SJCRH30 (cell line): Measurements from ENCODE around the gene ODC1. TPM values are rescaled to one million over a fixed set of nuclear protein-coding genes. Genes with fewer than 3 reads are reported as not detected.

Experiments
- DNase-seq, 2 experiments: peaks; one replicate each; pipeline ENCODE4 v3.0.0-alpha.2; 2015 to 2020
- H3K27ac ChIP-seq: fragments of 250-450 bp; sonication (Bioruptor Pico); 2 replicates; pipeline ENCODE4 v1.5.1; 2020; ENCODE audit warnings: mild to moderate bottlenecking, moderate library complexity
- H3K27me3 ChIP-seq: fragments of 250-450 bp; sonication (Bioruptor Pico); 2 replicates; pipeline ENCODE4 v1.5.1; 2020; ENCODE audit warnings: mild to moderate bottlenecking, moderate library complexity
- H3K36me3 ChIP-seq: fragments of 250-450 bp; sonication (Bioruptor Pico); 2 replicates; pipeline ENCODE4 v1.5.1; 2020; ENCODE audit warnings: mild to moderate bottlenecking, moderate library complexity
- H3K4me1 ChIP-seq: fragments of 250-450 bp; sonication (Bioruptor Pico); 2 replicates; pipeline ENCODE4 v1.5.1; 2020; ENCODE audit warnings: mild to moderate bottlenecking, moderate library complexity
- H3K4me3 ChIP-seq: fragments of 250-450 bp; sonication (Bioruptor Pico); 2 replicates; pipeline ENCODE4 v1.5.1; 2020; ENCODE audit warnings: mild to moderate bottlenecking, moderate library complexity
- H3K9me3 ChIP-seq: fragments of 250-450 bp; sonication (Bioruptor Pico); replicated peaks from 2 replicates; pipeline ENCODE4 v1.5.1; 2020; ENCODE audit warnings: mild to moderate bottlenecking, moderate library complexity
- total RNA-seq: library from RNA; depleted of rRNA; stranded (reverse); fragments of >200 nt; shearing (Covaris generic); gene quantifications from 2 replicates; pipeline ENCODE4 v1.2.3, GENCODE V29; 2014

ODC1 gene
- total RNA-seq, 1 experiment from 2014 or later, result 380 TPM

GRCh38 chr2:10402062-10402585, 46.0 kb downstream of the ODC1 start:
- Histone ChIP-seq H3K36me3 (no peaks in the 10 kb centered on the region), H3K9me3 (no peaks in the 10 kb centered on the region), H3K27ac (no peak overlapping the region), H3K4me1 (no peaks in the 10 kb centered on the region), H3K27me3 (no peaks in the 10 kb centered on the region), H3K4me3 (no peak overlapping the region)
- no peak for DNase-seq

- Histone ChIP-seq H3K4me1 (no peaks in the 10 kb centered on the region), H3K4me3 (no peak overlapping the region), H3K27ac (no peak overlapping the region)
Measured at GRCh38 chr2:10400978-10401951, 46.9 kb downstream of the ODC1 start.

DNA sequence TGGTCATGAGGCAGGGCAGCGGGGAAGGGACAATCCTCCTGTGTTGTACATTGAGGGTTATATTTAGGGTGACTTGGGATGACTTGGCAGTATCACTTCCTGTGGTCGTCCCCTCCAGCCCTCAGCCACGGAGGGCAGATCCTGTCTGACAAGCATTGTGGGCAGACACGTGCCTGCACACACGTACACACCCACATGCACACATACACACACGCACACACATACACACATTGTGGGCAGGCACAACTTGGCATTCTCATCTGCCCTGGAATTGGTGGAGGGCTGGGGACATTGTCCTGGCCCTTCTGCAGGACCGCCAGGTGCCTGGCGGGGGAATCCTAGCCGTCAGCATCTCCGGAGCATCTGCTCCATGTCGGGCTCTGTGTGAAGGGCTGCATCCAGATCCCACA, 47.6 kb downstream of the ODC1 start:
- Histone ChIP-seq H3K9me3 (no peaks in the 10 kb centered on the region), H3K36me3 (no peaks in the 10 kb centered on the region), H3K4me1 (no peaks in the 10 kb centered on the region), H3K27ac (no peak overlapping the region), H3K27me3 (no peaks in the 10 kb centered on the region), H3K4me3 (no peak overlapping the region)
- DNase-seq, result no peak

More at GRCh38 chr2:10400978-10401951, 46.9 kb downstream of the ODC1 start:
- Histone ChIP-seq H3K36me3 (no peaks in the 10 kb centered on the region), H3K9me3 (no peaks in the 10 kb centered on the region), H3K27me3 (no peaks in the 10 kb centered on the region)
- no peak for DNase-seq

DNA sequence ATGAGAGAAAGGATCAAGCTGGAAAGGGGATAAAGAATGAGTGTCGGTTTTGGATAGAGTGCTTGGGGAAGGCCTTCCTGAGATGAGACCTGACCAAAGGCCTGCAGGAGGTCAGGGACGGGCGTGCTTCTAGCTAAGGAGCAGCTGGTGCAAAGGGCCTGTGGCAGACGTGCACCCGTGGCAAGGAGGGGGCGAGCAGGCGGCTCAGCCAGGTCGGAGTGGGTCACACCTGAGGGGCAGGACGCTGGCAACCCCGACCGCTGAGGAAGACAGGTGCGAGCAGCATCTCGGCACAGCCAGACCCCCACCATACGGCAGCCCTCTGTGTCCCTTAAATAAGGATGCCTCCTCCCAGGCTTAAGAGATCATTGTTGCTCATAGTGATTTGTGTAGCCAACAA, 48.1 kb downstream of the ODC1 start:
- no peak overlapping the region for H3K4me3 ChIP-seq
- H3K4me1 ChIP-seq, result no peaks in the 10 kb centered on the region
- H3K36me3 ChIP-seq, result no peaks in the 10 kb centered on the region
- H3K27ac ChIP-seq, result no peak overlapping the region
- H3K9me3 ChIP-seq, result no peaks in the 10 kb centered on the region
- DNase-seq, result no peak
- no peaks in the 10 kb centered on the region for H3K27me3 ChIP-seq

DNA sequence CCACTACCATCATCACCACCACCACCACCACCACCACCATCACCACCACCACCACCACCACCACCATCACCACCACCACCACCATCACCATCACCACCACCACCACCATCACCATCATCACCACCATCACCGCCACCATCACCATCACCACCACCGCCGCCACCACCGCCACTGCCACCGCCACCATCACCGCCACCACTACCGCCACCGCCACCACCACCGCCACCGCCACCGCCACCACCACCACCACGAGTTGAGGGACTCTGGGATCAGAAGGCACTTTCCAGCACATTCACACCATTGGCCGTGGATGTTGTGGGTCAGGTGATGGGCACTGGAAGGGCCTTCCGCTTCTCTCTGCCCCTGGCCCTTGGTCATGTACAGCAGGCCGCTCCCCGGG, 48.8 kb downstream of the ODC1 start:
- H3K4me1 ChIP-seq, result no peaks in the 10 kb centered on the region
- DNase-seq, result no peak
- no peaks in the 10 kb centered on the region for H3K36me3 ChIP-seq
- H3K27me3 ChIP-seq, result no peaks in the 10 kb centered on the region
- H3K4me3 ChIP-seq, result no peak overlapping the region
- no peak overlapping the region for H3K27ac ChIP-seq
- H3K9me3 ChIP-seq, result no peaks in the 10 kb centered on the region

- no peak overlapping the region for H3K27ac ChIP-seq
- H3K36me3 ChIP-seq, result no peaks in the 10 kb centered on the region
- no peaks in the 10 kb centered on the region for H3K27me3 ChIP-seq
- H3K4me1 ChIP-seq, result no peaks in the 10 kb centered on the region
- DNase-seq, result no peak
- no peak overlapping the region for H3K4me3 ChIP-seq
- H3K9me3 ChIP-seq, result no peaks in the 10 kb centered on the region
Measured at GRCh38 chr2:10398496-10398895, 49.6 kb downstream of the ODC1 start.

DNA sequence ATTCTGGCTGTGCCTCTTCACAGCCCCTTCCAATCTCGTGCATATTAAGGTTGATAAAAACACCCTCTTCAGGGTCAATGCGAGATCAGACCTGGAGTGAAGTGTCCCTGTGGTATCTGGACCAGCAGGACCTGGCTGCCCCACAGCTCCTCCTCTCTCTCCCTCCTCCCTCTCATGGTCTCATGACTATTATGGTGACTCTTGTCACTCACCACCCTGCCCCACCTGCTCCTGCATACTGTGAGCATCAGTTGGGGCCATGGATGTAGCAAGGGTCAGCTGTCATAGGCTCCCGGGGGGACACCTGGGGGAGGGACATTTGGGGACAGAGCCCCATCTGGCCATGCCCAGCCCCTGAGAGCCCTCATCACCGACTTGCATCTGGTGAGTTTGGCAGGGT, 50.2 kb downstream of the ODC1 start:
- H3K9me3 ChIP-seq, result no peaks in the 10 kb centered on the region
- H3K36me3 ChIP-seq, result no peaks in the 10 kb centered on the region
- DNase-seq, result no peak
- no peak overlapping the region for H3K4me3 ChIP-seq
- H3K4me1 ChIP-seq, result no peaks in the 10 kb centered on the region
- H3K27me3 ChIP-seq, result no peaks in the 10 kb centered on the region
- no peak overlapping the region for H3K27ac ChIP-seq

DNA sequence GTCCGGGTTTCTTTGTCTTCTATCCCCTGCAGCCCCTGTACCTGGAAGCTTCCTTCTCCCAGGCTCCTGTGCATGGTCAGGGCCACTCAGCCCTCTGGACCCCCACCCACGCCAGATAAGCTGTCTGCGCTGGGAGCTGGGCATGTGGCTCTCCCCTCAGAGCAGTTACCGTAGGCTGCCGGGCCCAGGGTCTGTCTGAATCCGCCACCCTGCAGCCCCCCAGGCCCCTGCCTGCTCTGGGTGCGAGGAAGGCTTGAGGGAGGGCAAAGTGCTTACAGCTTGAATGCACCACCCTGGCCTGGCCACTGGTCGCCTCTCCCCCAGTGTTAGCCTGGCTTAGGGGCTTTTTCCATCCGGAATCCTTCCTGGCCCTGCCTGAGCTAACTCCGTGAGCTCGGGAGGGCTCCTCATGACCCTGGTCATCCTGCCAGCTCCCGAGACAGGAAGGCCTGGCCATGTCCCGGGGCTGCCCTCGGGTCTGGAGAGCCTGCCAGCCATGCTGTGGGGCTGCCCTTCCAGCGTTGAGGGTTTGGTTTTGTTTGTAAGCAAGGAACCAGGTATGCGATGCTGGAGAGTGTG, 50.7 kb downstream of the ODC1 start:
- no peaks in the 10 kb centered on the region for H3K4me1 ChIP-seq
- H3K4me3 ChIP-seq, result no peak overlapping the region
- H3K36me3 ChIP-seq, result no peaks in the 10 kb centered on the region
- H3K9me3 ChIP-seq, result no peaks in the 10 kb centered on the region
- no peak overlapping the region for H3K27ac ChIP-seq
- H3K27me3 ChIP-seq, result no peaks in the 10 kb centered on the region
- no peak for DNase-seq

DNA sequence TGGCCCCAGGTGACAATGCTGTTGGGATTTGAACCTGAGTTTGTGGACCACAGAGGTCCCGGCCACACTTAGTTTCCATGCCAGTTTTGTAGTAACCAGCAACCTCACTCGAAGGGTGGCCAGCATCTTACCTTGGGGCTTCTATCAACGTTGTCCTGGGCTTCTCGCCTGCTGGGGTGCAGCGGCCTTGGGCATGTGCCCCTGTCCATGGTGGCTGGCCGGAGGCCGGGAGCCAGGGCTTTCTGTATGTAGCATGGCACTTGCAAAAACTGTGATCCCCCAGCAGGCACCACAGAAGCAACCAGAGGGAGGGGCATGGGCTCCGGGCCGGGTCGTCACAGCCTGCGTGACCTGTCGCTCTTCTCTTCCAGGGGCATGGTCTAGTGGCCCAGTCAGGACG, 51.7 kb downstream of the ODC1 start:
- no peaks in the 10 kb centered on the region for H3K9me3 ChIP-seq
- no peak for DNase-seq
- no peak overlapping the region for H3K4me3 ChIP-seq
- H3K4me1 ChIP-seq, result no peaks in the 10 kb centered on the region
- no peaks in the 10 kb centered on the region for H3K36me3 ChIP-seq
- no peaks in the 10 kb centered on the region for H3K27me3 ChIP-seq
- no peak overlapping the region for H3K27ac ChIP-seq

- no peak for DNase-seq
- Histone ChIP-seq H3K9me3 (no peaks in the 10 kb centered on the region), H3K4me3 (no peak overlapping the region), H3K36me3 (no peaks in the 10 kb centered on the region), H3K4me1 (no peaks in the 10 kb centered on the region), H3K27me3 (no peaks in the 10 kb centered on the region), H3K27ac (no peak overlapping the region)
Measured at GRCh38 chr2:10395893-10396292, 52.2 kb downstream of the ODC1 start.

GRCh38 chr2:10393640-10393982, 54.5 kb downstream of the ODC1 start:
- no peaks in the 10 kb centered on the region for H3K36me3 ChIP-seq
- H3K9me3 ChIP-seq, result no peaks in the 10 kb centered on the region
- H3K27me3 ChIP-seq, result no peaks in the 10 kb centered on the region
- H3K4me1 ChIP-seq, result no peaks in the 10 kb centered on the region
- no peak overlapping the region for H3K4me3 ChIP-seq
- no peak for DNase-seq
- no peak overlapping the region for H3K27ac ChIP-seq

DNA sequence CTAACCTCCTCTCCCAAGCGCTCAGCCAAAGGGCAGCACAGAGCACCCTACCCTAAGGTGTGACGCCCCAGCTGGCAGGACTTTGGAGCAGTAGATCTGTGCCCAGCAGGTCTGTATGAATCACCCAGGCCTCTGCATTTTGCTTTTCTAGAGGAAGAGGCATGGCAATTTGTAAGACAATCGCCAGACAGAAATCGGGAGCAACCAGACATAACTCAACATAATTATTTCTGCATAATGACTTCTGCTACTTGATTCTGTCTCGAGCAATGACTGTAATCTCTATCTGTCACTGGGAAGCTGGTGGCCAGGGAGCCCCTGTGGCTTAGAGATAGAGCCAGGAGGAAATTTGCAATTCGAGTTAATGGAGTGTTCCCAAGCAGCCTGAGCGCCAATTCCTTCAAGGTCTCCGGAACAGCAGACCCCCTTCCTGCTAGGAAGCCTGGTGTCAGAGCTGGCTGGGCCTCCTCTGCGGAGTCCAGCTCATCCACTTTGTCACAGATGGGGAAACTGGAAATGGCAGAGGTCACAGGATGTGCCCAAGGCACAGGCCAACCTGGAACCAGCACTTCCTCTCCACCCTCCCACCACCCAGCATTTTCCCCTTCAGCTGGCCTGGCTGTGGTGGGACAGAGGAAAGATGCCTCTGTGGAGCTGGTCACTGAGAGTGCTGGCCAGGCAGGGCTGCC, 55.0 kb downstream of the ODC1 start:
- Histone ChIP-seq H3K4me3 (no peak overlapping the region), H3K27ac (no peak overlapping the region), H3K4me1 (no peaks in the 10 kb centered on the region)

DNA sequence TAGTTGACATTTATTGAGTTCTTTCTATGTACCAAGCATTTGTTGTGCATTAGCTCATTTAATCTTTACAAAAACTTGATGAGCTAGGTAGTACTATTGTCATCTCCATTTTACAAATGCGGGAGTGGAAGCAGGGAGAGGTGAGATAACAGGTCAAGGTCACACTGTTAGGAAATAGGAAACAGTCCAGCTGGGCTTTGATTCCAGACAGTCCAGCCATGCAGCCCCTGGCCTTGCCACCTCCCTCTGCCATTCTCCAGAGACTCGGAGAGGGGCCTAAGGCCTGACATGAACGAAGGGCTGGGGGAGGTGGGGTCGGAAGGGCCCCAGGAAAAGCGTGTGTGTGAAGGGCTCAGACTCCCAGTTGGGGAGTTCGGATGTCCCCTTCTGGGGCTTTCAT, 55.6 kb downstream of the ODC1 start:
- no peak overlapping the region for H3K4me3 ChIP-seq
- H3K4me1 ChIP-seq, result no peaks in the 10 kb centered on the region
- H3K36me3 ChIP-seq, result no peaks in the 10 kb centered on the region
- no peaks in the 10 kb centered on the region for H3K9me3 ChIP-seq
- DNase-seq, result no peak
- no peak overlapping the region for H3K27ac ChIP-seq
- H3K27me3 ChIP-seq, result no peaks in the 10 kb centered on the region

More for the DNA sequence above, 55.0 kb downstream of the ODC1 start:
- Histone ChIP-seq H3K36me3 (no peaks in the 10 kb centered on the region), H3K9me3 (no peaks in the 10 kb centered on the region), H3K27me3 (no peaks in the 10 kb centered on the region)
- no peak for DNase-seq

GRCh38 chr2:10392100-10392499, 56.0 kb downstream of the ODC1 start:
- DNase-seq, result no peak
- Histone ChIP-seq H3K4me3 (no peak overlapping the region), H3K27ac (no peak overlapping the region), H3K27me3 (no peaks in the 10 kb centered on the region), H3K9me3 (no peaks in the 10 kb centered on the region), H3K36me3 (no peaks in the 10 kb centered on the region), H3K4me1 (no peaks in the 10 kb centered on the region)

- Histone ChIP-seq H3K4me3 (no peak overlapping the region), H3K4me1 (no peaks in the 10 kb centered on the region), H3K27ac (no peak overlapping the region), H3K36me3 (no peaks in the 10 kb centered on the region), H3K9me3 (no peaks in the 10 kb centered on the region), H3K27me3 (no peaks in the 10 kb centered on the region)
- DNase-seq, result no peak
Measured at GRCh38 chr2:10390369-10390801, 57.7 kb downstream of the ODC1 start.
